ENCODE measurements around the gene JAKMIP1. TPM values are rescaled to one million over a fixed set of nuclear protein-coding genes. Genes with fewer than 3 reads are reported as not detected.

JAKMIP1 gene
- total RNA-seq, 1 experiment from 2014 or later: not detected

GRCh38 chr4:6188687-6189305, 11.6 kb downstream of the JAKMIP1 start:
- Histone ChIP-seq H3K36me3 (ENCODE audit: control insufficient read depth, insufficient read depth, low read length) (no peaks in the 10 kb centered on the region), H3K27ac (ENCODE audit: low read length) (no peak overlapping the region), H3K27me3 (ENCODE audit: control insufficient read depth, insufficient read depth, low read length) (no peaks in the 10 kb centered on the region), H3K9me3 (ENCODE audit: control insufficient read depth, insufficient read depth, low read depth, low read length) (no peaks in the 10 kb centered on the region), H3K4me3 (ENCODE audit: low read depth in 2 of 2, low read length in 2 of 2) (no peak overlapping the region), H3K4me1 (ENCODE audit: control insufficient read depth, insufficient read depth, low read length) (no peaks in the 10 kb centered on the region)
- ChIA-PET CTCF (no interaction called here), POLR2A (no interaction called here)
- in situ Hi-C loops (cut with HindIII; ENCODE audit: low pct_unique_long_range_greater_than_20kb, low sequenced_read_pairs) (no loop called here), intact Hi-C loops (cut with micrococcal nuclease; ENCODE audit: unreplicated experiment) (no loop called here)
- DNase-seq (ENCODE audit: low read depth, low spot score) (no peak), ATAC-seq (no peak)
- BruUV-seq (replicated peaks): no TSS peak
- no peak for TF ChIP-seq CTCF (IDR thresholded peaks at IDR 0.05)
- no peak for TF ChIP-seq TCF7L2 (IDR thresholded peaks at IDR 0.05; ENCODE audit: low read depth, low read length)
- no peak for TF ChIP-seq POLR2AphosphoS5 (IDR thresholded peaks at IDR 0.05; ENCODE audit: low read depth, low read length)
- TF ChIP-seq REST (IDR thresholded peaks at IDR 0.05; ENCODE audit: insufficient read depth in 1 of 2, low read depth in 2 of 2, low read length in 1 of 2): no peak
- TF ChIP-seq SIN3A (IDR thresholded peaks at IDR 0.05; ENCODE audit: borderline replicate concordance, insufficient read depth, low read depth, low read length): no peak

- H3K4me3 ChIP-seq (ENCODE audit: low read depth in 2 of 2, low read length in 2 of 2): no peak overlapping the region
- TF ChIP-seq SIN3A (IDR thresholded peaks at IDR 0.05; ENCODE audit: borderline replicate concordance, insufficient read depth, low read depth, low read length) (no peak), TCF7L2 (IDR thresholded peaks at IDR 0.05; ENCODE audit: low read depth, low read length) (no peak), POLR2AphosphoS5 (IDR thresholded peaks at IDR 0.05; ENCODE audit: low read depth, low read length) (no peak), REST (IDR thresholded peaks at IDR 0.05; ENCODE audit: insufficient read depth in 1 of 2, low read depth in 2 of 2, low read length in 1 of 2) (no peak), CTCF (IDR thresholded peaks at IDR 0.05) (no peak)
- H3K36me3 ChIP-seq (ENCODE audit: control insufficient read depth, insufficient read depth, low read length): no peaks in the 10 kb centered on the region
- H3K27ac ChIP-seq (ENCODE audit: low read length): no peak overlapping the region
- DNase-seq (ENCODE audit: low read depth, low spot score) (no peak), ATAC-seq (no peak)
- CTCF ChIA-PET: no interaction called here
- no peaks in the 10 kb centered on the region for H3K9me3 ChIP-seq (ENCODE audit: control insufficient read depth, insufficient read depth, low read depth, low read length)
- in situ Hi-C loops (cut with HindIII; ENCODE audit: low pct_unique_long_range_greater_than_20kb, low sequenced_read_pairs) (no loop called here), intact Hi-C loops (cut with micrococcal nuclease; ENCODE audit: unreplicated experiment) (no loop called here)
- POLR2A ChIA-PET: no interaction called here
- H3K4me1 ChIP-seq (ENCODE audit: control insufficient read depth, insufficient read depth, low read length): no peaks in the 10 kb centered on the region
- H3K27me3 ChIP-seq (ENCODE audit: control insufficient read depth, insufficient read depth, low read length): no peaks in the 10 kb centered on the region
- no TSS peak for BruUV-seq (replicated peaks)
Measured at GRCh38 chr4:6184169-6184568, 16.2 kb downstream of the JAKMIP1 start.
